Upper lobe of right lung (tissue), 1 donor: ENCODE data around the gene UQCRFS1. TPM values are rescaled to one million over a fixed set of nuclear protein-coding genes. Genes with fewer than 3 reads are reported as not detected.

Experiments
- ATAC-seq: fragments of 200-7000 bp; cut with Tn5 transposase; one replicate; pipeline ENCODE4 v1.9.1; 2020; ENCODE audit warnings: mild to moderate bottlenecking, moderate library complexity
- DNase-seq: peaks from one replicate; pipeline ENCODE4 v3.0.0-alpha.2; 2020
- H3K27ac ChIP-seq: fragments of 200-600 bp; one replicate; pipeline ENCODE4 v1.8.0; 2022
- H3K27me3 ChIP-seq: fragments of 200-600 bp; one replicate; pipeline ENCODE4 v1.8.0; 2022; ENCODE audit warnings: mild to moderate bottlenecking
- H3K36me3 ChIP-seq: fragments of 200-600 bp; one replicate; pipeline ENCODE4 v1.8.0; 2022
- H3K4me1 ChIP-seq: fragments of 200-600 bp; one replicate; pipeline ENCODE4 v1.8.0; 2022
- H3K4me3 ChIP-seq: fragments of 200-600 bp; one replicate; pipeline ENCODE4 v1.8.0; 2022; ENCODE audit warnings: mild to moderate bottlenecking
- H3K9me3 ChIP-seq: fragments of 200-600 bp; one replicate; pipeline ENCODE4 v1.8.0; 2022
- intact Hi-C: fragments of 100-400 bp; cut with DNase I; formaldehyde crosslinking; loops from one replicate; pipeline ENCODE4 v1.11.0; 2022
- total RNA-seq: library from RNA; stranded (reverse); fragmentation: NEBNext Ultra II Directional; extraction: Animal tissue kit (Norgen Biotek cat#: 25700); gene quantifications from one replicate; pipeline ENCODE4 v1.2.1, GENCODE V29; 2021
- TF ChIP-seq, protein P1 (sequence below): fragments of 200-600 bp; IDR thresholded peaks from one replicate; pipeline ENCODE4 v1.8.0; 2022; ENCODE audit warnings: antibody characterized with exemption
- donor health status: DM: no; HTN: yes; CAD: no; lungs with severe emphysema.

UQCRFS1 gene
- total RNA-seq, 1 donor from 2014 or later: 21.7 TPM

GRCh38 chr19:29187676-29188075 is 25.3 kb downstream of the UQCRFS1 start:
- Histone ChIP-seq H3K9me3 (no peaks in the 10 kb centered on the region), H3K27me3 (peaks cover 8% of the 10 kb centered on the region), H3K4me3 (no peak overlapping the region), H3K27ac (no peak overlapping the region), H3K4me1 (no peaks in the 10 kb centered on the region), H3K36me3 (no peaks in the 10 kb centered on the region)
- TF ChIP-seq, protein P1, sequence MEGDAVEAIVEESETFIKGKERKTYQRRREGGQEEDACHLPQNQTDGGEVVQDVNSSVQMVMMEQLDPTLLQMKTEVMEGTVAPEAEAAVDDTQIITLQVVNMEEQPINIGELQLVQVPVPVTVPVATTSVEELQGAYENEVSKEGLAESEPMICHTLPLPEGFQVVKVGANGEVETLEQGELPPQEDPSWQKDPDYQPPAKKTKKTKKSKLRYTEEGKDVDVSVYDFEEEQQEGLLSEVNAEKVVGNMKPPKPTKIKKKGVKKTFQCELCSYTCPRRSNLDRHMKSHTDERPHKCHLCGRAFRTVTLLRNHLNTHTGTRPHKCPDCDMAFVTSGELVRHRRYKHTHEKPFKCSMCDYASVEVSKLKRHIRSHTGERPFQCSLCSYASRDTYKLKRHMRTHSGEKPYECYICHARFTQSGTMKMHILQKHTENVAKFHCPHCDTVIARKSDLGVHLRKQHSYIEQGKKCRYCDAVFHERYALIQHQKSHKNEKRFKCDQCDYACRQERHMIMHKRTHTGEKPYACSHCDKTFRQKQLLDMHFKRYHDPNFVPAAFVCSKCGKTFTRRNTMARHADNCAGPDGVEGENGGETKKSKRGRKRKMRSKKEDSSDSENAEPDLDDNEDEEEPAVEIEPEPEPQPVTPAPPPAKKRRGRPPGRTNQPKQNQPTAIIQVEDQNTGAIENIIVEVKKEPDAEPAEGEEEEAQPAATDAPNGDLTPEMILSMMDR: no peak
- intact Hi-C loops: no loop called here
- no peak for ATAC-seq
- no peak for DNase-seq

- Histone ChIP-seq H3K27ac (no peak overlapping the region), H3K4me1 (no peaks in the 10 kb centered on the region), H3K4me3 (no peak overlapping the region), H3K9me3 (no peaks in the 10 kb centered on the region), H3K36me3 (no peaks in the 10 kb centered on the region), H3K27me3 (peaks cover 8% of the 10 kb centered on the region)
- ATAC-seq (no peak), DNase-seq (no peak)
- TF ChIP-seq, protein P1: no peak
- intact Hi-C loops: no loop called here
Observed at GRCh38 chr19:29185427-29185826, 27.5 kb downstream of the UQCRFS1 start.

- no peak overlapping the region for H3K4me3 ChIP-seq
Observed at GRCh38 chr19:29176981-29177754, 35.8 kb downstream of the UQCRFS1 start.

GRCh38 chr19:29173896-29174295 is 39.1 kb downstream of the UQCRFS1 start:
- no peak overlapping the region for H3K27ac ChIP-seq
- no peak overlapping the region for H3K4me3 ChIP-seq
- H3K27me3 ChIP-seq: no peaks in the 10 kb centered on the region
- TF ChIP-seq, protein P1: no peak
- peaks cover 25% of the 10 kb centered on the region for H3K9me3 ChIP-seq
- no peaks in the 10 kb centered on the region for H3K36me3 ChIP-seq
- H3K4me1 ChIP-seq: no peaks in the 10 kb centered on the region
- intact Hi-C loops: no loop called here
- ATAC-seq: no peak
- no peak for DNase-seq

More at GRCh38 chr19:29176981-29177754, 35.8 kb downstream of the UQCRFS1 start:
- ATAC-seq (no peak), DNase-seq (no peak)
- peaks cover 25% of the 10 kb centered on the region for H3K9me3 ChIP-seq
- no peak overlapping the region for H3K27ac ChIP-seq
- no peaks in the 10 kb centered on the region for H3K27me3 ChIP-seq
- no peaks in the 10 kb centered on the region for H3K36me3 ChIP-seq
- intact Hi-C loops: no loop called here
- no peaks in the 10 kb centered on the region for H3K4me1 ChIP-seq
- TF ChIP-seq, protein P1: no peak

DNA sequence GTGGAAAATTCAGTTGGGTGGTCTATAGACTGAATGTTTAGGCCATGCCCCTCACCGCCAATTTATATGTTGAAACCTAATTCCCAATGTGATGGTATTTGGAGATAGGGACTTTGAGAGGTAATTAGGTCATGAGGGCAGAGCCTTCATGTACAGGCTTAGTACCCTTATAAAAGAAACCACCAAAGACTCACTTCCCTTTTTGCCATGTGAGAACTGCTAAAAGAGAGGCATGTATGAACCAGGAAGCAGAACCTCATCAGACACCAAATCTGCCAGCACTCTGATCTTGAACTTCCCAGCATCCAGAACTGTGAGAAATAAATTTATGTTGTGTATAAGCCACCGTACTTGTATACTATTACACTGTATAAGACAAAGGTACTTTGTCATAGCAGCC is 40.6 kb downstream of the UQCRFS1 start:
- Histone ChIP-seq H3K27ac (no peak overlapping the region), H3K27me3 (no peaks in the 10 kb centered on the region), H3K9me3 (peaks cover 14% of the 10 kb centered on the region), H3K4me1 (no peaks in the 10 kb centered on the region), H3K36me3 (no peaks in the 10 kb centered on the region), H3K4me3 (no peak overlapping the region)
- intact Hi-C loops: no loop called here
- ATAC-seq (no peak), DNase-seq (no peak)
- TF ChIP-seq, protein P1: no peak
